Measurements from ENCODE around the gene COMMD1.
"Not testable (repeated sequence)": the region's sequence is repeated elsewhere in the genome, so short reads cannot be mapped to it uniquely, and the experiment has no call there.

Gene COMMD1

DNA sequence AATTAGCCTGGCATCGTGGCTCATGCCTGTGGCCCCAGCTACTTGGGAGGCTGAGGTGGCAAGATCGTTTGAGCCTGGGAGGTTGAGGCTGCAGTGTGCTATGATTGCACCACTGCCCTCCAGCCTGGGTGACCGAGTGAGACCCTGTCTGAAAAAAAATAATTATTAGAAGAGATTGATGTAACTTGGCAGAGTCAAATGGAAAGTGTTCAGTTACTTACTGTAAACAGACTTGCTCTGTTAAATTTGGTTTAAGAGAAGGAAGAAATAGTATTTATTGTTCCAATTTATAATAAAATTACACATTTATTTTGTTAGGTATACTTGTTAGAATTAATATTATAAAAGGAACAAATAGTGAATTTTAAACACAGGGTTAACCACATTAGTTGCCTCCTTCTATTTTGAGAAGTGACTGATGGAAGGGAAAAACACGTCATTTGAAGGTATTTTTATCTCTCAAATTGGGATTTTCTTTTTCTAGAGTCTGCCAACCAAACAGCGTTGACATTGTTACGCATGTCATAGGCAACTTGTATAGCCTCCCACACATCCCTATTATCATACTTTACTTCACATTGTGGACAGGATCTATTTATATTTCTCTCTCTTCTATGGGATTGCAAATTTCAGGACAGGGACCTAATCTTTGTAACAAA lies 171.6 kb downstream of the COMMD1 start:
- no peak for DNase-seq

DNA sequence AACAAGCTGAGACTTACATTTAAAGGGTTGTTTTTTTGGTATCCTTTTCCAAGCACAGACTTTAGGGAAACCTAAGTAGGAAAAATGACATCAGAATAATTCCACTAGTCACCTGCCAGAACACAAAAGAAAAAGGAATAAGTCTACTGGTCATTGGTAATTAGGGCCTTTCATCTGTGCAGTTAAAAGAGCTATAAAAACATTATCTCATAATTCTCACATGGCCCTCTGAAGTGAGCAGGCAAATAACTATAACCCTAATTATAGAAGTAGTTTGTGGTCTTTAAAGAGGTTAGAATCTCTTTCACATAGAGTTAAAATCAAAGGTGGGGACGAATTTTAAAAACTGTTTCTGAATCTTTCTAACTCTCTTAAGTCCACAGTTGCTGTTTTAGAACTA lies 179.3 kb downstream of the COMMD1 start:
- DNase-seq = no peak

DNA sequence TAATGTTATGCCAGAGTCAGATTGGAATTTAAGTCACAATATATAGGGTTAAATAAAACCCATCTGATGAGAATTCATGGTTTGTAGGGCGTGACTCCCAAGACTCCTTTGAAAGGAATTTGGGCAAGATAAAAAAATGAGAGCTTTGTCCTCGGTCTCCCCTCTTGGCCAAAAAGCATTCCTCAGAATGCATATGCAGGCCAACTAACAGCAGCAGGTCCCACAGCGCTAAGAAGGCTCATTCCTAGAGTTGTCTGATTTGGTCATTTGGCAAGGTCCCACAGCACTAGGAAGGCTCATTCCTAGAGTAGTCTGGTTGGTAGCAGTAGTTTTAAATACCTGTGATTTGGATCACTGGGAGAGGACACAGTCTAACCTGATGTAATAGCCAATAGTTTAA lies 184.2 kb downstream of the COMMD1 start:
- no peak for DNase-seq

DNA sequence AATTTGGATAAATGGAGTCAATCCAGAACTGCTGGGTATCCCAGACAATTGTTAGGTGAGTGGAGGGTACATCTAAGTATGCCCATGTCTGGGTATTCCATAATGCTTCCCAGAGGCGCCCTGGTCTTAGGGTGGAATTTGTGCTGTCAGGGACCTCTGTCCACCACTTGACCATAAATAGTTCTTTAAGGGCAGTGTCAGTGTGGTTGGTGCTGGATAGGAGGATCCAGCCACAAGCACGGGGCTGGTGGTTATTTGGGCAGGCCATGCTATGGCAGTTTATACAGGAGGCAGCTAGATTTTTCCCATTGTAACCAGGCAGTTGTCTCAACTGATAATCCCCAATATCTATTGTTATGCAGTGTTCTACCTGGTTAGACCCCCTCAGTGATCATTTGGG lies 186.0 kb downstream of the COMMD1 start:
- DNase-seq = no peak

DNA sequence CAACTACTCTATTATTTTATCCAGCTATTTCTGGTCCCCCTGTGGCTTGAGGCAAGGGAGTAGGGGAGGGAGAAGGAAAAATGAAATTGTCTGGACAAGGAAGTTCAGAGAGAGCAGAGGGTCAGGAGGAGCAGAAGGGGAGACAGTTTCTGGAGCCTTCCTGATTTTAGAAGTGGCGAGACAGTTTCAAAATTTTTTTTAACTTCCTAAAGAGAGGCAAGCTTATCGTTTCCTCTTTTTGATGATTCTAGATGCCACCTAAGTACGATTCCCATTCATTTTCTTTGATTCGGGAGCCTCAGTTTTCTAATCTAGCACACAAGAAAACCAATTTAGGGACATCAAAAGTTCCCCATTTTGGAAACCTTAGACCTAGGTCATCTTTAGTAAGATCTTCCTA lies 193.6 kb downstream of the COMMD1 start:
- DNase-seq = no peak

DNA sequence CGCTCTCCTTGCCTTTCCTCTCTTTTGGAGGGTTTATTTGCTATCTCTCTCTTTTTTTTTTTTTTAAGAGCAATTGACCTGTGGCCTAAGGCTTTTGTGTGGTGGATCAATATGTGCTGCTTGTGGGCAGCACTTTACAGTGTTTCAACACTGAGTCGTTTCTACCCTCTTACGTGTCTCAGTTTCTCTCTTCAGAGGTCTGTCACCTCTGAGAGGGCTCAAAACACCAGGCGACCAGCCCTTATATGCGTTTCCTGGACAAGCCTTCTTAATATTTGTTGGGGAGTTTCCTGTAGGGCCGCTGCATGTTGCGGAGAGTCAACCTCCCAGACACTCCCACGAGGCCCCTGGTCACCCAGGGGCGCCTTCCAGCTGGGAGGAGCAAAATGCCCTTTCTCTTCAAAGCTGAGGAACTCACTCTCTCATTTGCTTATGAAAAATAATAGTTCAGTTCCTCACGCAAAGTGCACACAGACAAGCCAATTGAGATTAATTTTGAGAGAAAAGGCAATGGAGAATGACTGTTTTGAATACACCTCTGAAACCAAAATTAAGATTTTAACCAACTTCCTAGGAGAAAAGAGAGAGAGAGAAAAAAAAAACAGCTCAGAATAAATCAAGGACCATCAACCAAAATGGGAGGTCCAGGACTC lies 194.2 kb downstream of the COMMD1 start:
- DNase-seq = no peak

DNA sequence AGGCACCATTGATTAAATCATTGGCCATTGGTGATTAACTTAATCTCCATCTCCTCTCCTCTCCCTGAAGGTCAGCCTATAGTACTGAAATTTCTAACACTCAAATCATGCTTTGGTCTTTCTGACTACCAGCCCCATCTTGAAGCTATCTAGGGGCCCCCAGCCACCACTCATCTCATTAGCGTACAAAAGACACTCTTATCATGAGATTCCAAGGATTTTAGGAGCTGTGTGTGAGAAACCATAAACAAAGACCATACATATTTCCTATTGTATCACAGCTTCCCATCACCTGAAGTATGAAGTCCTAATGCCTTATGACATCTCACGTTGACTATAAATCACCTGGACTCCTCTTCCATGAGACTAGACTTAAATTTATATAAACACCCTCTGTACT lies 196.4 kb downstream of the COMMD1 start:
- DNase-seq = no peak

DNA sequence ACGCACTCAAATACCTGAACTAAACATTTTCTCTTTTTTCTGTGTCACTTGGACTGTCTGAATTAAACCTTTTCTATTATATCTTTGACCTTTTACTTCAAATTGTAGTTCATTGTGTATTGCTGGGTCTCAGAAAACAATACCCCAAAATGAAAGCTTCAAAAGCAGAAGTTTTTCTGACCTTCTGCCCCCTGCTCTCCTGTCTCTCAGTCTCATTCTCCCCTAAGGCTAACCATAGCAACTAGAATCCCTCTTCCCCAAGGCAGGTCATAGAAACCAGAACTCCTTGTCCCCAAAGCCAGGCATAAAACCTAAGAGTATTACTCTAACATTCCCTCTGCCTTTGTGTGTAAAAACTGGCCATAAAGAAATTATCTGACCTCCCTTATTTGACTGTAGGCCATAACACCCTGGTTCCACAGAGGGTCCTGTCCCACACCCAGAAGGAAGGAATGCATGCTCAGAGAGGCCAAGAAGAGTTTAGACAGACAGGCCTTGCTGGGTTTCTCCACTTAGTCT lies 197.0 kb downstream of the COMMD1 start:
- DNase-seq = no peak

DNA sequence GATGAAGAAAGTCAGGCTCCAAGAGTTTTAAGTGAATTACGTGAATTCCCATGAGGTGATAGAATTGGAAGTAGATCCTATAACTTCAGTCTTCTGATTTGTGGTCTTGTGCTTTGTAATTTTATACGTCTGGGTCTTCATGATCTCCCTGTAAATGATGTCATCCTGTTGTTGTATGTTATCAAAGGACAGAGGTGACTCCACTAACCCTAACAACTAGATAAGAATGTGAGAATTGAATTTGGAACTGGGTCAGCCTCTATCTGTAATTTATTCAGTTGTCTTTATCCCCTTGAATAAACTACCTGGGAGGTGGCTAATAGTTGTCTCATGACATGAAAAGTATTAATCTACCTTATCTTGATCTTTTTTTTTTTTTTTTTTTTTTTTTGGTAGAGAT lies 204.1 kb downstream of the COMMD1 start:
- DNase-seq = no peak

DNA sequence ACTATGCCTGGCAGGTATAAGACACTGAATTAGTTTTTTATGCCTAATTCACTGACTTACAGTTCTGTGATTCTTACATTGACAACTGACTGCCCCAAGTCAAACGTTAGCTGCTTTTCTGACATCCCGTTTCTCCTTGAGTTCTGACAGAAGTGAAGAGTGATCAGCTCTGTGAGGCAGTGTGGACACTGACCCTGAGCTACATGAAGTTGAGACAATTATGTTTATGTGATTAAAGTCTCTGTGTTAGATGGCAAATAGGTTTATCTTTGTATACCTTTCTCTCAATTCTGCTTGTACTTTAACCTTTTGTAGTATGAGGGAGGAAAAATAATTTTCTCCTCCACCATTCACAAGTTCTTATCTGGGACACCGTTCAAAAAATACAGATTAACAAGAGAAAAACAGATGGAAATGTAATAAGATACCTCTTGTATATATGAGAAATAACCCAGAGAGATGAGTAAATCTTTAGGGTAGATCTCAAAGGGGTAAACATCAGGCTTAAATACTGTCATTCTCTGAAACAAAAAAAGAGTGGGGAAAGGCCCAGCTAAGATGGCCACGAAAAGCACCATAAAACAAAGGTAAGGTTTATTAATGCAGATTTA lies 205.0 kb downstream of the COMMD1 start:
- DNase-seq = no peak

DNA sequence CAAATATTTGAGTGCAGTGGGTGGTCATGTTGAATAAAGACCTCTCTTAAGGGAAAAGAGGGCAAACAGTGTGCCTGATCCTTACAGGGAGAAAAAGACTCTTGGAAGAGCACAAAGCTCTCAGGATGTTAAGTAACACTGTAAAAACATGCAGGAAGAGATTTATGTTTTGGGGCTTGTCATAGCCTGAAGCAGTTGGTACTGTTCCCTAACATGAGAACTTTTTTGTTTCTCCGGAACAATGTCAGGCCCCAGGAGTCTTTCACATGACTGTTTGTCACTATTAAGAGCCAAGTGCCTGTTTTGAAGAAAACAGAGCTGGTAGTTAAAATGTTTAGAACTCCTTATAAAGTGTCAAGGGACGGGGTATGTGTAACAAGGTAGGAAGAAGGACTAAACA lies 206.7 kb downstream of the COMMD1 start:
- DNase-seq = no peak

DNA sequence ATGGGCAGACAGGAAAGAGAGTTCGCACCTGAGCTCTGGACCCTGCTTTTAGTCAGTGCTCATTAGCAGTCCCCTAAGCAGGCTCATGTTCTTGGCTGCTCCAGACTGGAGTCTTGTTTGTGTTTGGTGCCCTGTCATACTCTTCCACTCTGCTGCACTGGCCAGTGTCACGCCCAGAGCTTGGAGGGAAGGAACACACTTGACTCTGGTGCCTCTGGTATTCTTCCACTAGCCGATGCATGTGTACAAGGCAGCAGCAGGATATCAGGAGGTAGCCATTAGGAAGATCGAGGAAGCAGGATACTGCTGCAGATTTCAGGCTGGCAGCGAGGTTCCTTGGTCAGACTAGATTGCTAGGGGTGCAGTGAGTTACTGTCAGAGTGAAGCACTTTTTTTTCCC lies 209.1 kb downstream of the COMMD1 start:
- no peak for DNase-seq

DNA sequence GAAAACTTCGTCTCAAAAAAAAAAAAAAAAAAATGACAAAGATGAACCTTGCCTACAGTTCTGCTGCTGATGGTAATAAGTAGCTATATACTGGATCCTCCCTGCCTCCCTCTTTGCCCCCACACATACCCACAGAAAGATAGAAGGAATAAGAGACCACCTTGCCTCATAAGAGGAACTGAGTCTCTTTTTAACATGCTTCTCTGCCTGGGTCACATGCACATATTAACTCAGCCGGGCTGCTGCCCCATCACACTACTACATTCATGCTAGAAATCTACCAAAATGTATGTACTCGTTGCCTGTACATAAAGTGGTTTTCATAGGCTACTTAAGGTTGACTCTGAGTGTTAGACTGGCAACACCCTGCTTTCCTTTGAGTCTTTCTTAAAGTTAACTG lies 211.5 kb downstream of the COMMD1 start:
- DNase-seq = no peak

DNA sequence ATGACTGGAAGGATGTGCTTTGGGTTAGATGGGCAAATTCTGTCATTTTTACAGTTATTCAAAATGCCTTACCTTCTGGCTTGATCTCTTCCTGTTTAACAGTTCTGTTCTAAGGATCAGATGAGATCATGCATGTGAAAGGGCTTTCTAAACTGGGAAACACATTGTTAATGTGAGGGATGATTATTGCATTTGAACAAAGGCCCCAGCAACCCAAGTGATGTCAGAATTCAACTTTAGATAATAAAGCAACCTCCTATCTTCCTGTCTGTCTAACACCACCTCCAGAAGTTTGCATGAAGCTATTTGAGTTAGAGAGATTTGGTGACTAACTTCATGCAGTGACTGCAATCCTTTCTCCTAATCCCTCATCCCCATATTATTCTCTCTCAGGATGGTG lies 212.7 kb downstream of the COMMD1 start:
- DNase-seq = no peak

DNA sequence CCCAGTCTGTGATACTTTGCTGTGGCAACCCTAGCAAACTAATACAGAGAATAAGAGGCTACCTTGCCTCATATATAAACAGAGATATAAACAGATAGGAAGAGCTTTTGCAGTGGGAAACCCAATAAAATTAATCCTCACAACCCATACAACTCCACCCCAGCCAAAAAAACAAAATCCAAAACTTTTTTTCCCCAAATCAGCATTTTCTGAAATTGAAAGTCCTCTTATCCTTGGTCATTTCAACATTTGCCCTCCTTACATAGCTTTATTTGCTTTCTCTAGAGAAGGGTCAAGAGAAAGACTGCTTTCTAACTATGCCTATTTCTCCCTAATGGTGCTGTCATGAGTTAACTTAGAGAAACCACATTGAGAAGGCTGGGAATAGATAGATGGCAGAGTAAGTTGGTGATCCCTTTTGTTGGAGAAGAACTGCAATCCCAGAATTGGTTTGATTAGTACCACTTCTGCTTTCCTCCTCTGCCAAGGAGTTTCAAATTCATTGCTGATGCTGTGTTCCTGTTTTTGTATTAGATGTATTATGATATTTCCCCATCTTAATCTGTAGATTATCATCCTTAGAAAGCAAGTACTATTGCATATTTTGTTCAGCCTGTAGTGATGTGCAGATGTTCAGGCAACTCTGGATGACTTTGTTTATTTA lies 214.0 kb downstream of the COMMD1 start:
- no peak for DNase-seq

DNA sequence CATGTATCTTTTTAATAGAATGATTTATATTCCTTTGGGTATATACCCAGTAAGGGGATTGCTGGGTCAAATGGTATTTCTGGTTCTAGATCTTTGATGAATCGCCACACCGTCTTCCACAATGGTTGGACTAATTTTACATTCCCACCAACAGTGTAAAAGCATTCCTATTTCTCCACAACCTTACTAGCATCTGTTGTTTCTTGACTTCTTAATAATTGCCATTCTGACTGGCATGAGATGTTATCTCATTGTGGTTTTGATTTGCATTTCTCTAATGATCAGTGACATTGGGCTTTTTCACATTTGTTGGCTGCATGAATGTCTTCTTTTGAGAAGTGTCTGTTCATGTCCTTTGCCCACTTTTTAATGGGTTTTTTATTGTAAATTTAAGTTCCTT lies 220.8 kb downstream of the COMMD1 start:
- DNase-seq = not testable (repeated sequence)

DNA sequence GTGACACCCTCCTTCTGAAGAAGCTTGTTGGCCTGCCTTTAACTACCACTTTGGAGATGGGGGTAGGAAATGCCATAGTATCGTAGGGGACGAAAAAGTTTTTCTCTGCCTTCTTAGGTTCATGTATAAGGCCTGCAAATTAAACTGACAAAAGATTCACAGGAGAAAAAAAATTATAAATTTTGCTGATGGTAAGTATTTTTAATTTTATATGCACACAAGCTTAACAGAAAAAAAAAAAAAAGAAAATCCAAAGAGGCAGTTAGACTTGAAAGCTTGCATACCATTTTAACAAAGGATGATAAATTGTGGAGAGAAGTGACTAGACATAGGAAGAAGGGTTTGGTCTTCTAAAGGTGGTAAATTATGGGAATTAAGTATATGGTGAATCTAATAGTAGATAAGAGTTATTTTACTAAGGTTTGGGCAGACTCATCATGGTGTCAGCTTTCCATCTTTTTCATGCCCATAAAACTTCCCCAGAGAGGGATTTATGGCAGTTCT lies 227.9 kb downstream of the COMMD1 start:
- no peak for DNase-seq

DNA sequence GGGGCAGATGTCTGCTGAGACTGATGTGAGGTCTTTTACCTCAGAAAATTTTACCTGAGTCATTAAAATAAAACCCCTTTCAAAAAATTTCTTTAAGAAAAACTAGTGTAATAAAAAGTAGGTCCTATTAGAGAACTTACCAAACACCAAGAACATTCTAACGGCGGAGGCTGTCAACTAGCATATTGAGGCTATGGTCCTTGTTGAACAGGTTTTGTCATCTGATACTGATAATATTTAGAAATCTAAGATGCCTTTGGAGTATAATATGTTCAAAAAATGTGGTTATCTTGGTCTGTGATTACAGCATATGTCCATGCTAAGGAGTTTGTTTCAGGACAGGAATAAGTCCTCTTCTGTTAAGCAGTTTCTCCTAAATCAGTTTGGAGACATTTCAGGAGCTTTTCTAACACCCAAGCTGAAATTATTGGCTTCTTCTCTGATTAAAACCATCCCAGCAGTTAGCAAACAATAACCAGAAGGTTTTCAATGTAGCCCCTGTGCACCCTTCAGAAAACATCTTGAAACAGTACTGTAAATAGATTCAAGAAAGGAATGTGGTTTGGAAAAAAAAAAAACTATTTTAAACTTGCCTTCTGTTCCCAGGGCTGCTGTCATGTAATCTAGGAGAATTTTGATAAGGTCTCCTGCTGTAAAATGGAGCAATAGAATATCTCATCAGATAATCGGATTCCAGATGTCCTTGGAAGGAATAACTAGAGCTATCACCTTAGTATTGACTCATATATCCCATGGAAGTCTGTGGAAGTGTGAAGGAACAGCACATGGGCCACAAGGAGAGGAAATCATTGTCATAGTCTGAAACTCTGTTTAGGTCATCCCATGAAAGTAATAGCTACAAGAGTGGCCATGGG lies 231.7 kb downstream of the COMMD1 start:
- no peak for DNase-seq

DNA sequence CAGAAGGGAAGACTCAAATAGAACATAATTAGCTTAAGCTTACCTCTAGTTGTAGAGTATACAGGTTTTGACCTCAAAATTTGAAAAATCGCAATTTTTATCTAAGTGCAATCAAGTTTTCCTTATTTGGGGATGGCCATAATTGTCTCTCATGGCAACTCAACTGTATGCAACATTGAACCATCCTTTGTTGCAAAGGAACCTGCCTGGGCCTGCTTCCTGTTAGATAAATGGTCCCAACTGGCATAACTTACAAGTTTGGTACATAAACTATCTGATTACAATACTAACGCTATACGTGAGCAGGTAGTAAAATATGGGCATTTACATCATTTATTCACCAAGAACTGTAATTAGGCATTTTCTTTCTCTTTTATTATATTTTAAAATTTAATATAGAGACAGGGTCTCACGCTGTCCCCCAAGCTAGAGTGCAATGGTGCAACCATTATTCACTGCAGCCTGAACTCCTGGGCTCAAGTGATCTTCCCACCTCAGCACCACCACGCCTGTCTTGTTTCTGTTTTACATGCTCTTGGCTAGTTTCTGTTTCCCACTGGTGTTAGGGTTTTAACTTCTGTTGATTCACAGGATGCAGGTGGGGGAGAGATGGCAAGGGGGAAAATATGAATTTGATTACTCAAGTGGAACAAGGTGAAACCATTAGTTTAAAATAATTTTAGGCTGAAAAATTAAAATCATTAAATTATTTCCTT lies 235.1 kb downstream of the COMMD1 start:
- no peak for DNase-seq

DNA sequence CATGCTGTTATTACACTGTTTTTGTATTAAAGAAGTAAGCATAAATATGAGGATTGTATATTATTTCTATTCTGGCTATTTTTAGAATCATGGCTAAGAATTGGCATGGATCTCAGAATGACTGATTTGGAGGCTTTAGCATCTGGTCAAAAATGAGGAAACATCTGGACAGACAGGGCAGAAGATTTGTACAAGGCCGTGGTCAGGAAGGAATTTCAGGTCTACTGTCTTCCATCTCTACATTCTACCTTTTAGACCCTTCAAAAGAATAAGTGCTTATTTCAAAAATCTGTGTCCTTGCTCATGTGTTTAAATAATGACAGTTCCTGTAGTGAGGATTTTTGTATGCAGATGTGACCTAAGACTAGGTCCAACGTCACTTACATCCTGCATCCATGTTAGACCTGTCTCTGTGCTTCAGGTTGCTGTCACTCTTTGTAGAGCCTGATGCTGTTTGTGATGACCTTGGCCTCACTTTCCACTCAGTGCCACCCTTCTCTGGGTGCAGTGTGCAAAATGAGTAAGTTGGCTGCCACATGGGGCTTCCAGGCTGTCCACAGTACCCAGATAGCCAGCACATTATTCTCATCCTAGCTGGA lies 235.8 kb downstream of the COMMD1 start:
- DNase-seq = no peak

DNA sequence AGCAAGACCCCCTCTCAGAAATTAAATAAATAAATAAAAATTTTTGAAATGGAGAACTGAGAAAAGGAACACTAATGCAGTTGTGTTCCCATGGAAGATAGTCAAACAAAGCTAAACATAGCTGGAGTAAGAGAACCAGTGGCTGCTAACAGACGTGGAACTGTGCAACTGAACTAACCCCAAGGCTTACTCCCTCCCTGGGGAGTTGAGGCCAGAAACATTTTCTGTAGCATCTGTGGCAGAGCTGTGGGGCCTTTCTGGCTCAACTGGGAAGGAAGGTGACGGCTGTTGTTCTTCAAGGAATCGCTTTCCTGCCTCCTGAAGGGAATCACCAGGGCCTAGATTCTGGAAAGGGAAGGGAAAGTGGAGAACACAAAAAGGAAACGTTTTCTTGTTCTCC lies 236.6 kb downstream of the COMMD1 start:
- DNase-seq = no peak

DNA sequence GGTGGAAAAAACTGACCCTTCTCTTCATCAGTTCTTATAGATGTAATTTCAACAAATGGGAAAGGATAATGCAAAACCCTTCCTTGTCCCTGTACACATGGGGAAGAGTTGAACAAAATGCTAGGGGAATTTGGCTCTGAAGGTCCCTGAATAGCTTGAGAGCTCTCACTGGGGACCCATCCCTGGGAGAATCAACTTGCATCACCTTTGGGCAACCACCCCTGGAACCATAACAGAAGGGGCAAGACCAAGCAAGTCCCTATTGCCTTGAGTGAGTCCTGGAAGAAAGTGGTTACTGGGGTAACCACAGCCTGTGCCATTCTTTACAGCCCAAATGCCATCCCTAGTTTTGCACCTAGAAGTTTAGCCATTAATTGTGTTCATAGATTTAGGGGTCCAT lies 238.2 kb downstream of the COMMD1 start:
- no peak for DNase-seq

All from activated CD4-positive, alpha-beta T cell treated with anti-CD3 and anti-CD28 coated beads for 4 hours (primary cell).